HG02759 (cell line): ENCODE measurements around the gene LRRC7.
A peak's percentile ranks its signal among the peaks of the same experiment; 100 is the strongest.

Experiments used
- ATAC-seq: cut with Tn5 transposase; IDR thresholded peaks from one replicate; pipeline ENCODE4 v1.9.1; 2021; ENCODE audit warnings: mild to moderate bottlenecking, moderate library complexity; ENCODE audit not compliant: unreplicated experiment

The LRRC7 gene

GRCh38 chr1:69755647-69756046 lies 187.9 kb downstream of the LRRC7 start:
- no peak for ATAC-seq

- ATAC-seq, result no peak
Measured at GRCh38 chr1:69765951-69766350, 198.2 kb downstream of the LRRC7 start.

GRCh38 chr1:69766431-69767180 lies 198.9 kb downstream of the LRRC7 start:
- ATAC-seq, result no peak

GRCh38 chr1:69776555-69776954 lies 208.8 kb downstream of the LRRC7 start:
- ATAC-seq, result no peak

GRCh38 chr1:69777423-69777822 lies 209.7 kb downstream of the LRRC7 start:
- no peak for ATAC-seq

- no peak for ATAC-seq
Measured at GRCh38 chr1:69777971-69778370, 210.2 kb downstream of the LRRC7 start.

- ATAC-seq, result no peak
Measured at GRCh38 chr1:69787151-69787550, 219.4 kb downstream of the LRRC7 start.

- ATAC-seq, result no peak
Measured at GRCh38 chr1:69791311-69791710, 223.6 kb downstream of the LRRC7 start.

GRCh38 chr1:69794831-69795230 lies 227.1 kb downstream of the LRRC7 start:
- ATAC-seq, result no peak

GRCh38 chr1:69814926-69815325 lies 247.2 kb downstream of the LRRC7 start:
- peak; percentile 50 for ATAC-seq

GRCh38 chr1:69824932-69825331 lies 257.2 kb downstream of the LRRC7 start:
- ATAC-seq, result no peak

- ATAC-seq, result no peak
Measured at GRCh38 chr1:69827732-69828131, 260.0 kb downstream of the LRRC7 start.

GRCh38 chr1:69833536-69833935 lies 265.8 kb downstream of the LRRC7 start:
- ATAC-seq, result no peak

- ATAC-seq, result no peak
Measured at GRCh38 chr1:69834336-69834735, 266.6 kb downstream of the LRRC7 start.

GRCh38 chr1:69835955-69836354 lies 268.2 kb downstream of the LRRC7 start:
- no peak for ATAC-seq

- ATAC-seq, result no peak
Measured at GRCh38 chr1:69836971-69837636, 269.4 kb downstream of the LRRC7 start.

GRCh38 chr1:69842326-69842725 lies 274.6 kb downstream of the LRRC7 start:
- no peak for ATAC-seq

- ATAC-seq, result no peak
Measured at GRCh38 chr1:69845655-69846054, 277.9 kb downstream of the LRRC7 start.

GRCh38 chr1:69846267-69846666 lies 278.5 kb downstream of the LRRC7 start:
- ATAC-seq, result no peak

- ATAC-seq, result no peak
Measured at GRCh38 chr1:69847670-69848069, 279.9 kb downstream of the LRRC7 start.

- ATAC-seq, result no peak
Measured at GRCh38 chr1:69852151-69852550, 284.4 kb downstream of the LRRC7 start.

- no peak for ATAC-seq
Measured at GRCh38 chr1:69852706-69853105, 285.0 kb downstream of the LRRC7 start.

- no peak for ATAC-seq
Measured at GRCh38 chr1:69858534-69858933, 290.8 kb downstream of the LRRC7 start.
